Peyer's patch (tissue), 4 donors: ENCODE data around the gene KISS1R. TPM values are rescaled to one million over a fixed set of nuclear protein-coding genes. Genes with fewer than 3 reads are reported as not detected.
A peak's percentile ranks its signal among the peaks of the same experiment; 100 is the strongest.

ENCODE experiments used
- DNase-seq, 3 donors: peaks; one replicate each; pipeline ENCODE4 v3.0.0-alpha.2; 2017 to 2019
- H3K27ac ChIP-seq, 4 donors: fragments of 200-600 bp; sonication (generic); one replicate each; pipeline ENCODE4 v1.5.1; 2016 to 2019
- H3K27me3 ChIP-seq, 2 donors: fragments of 200-600 bp; sonication (generic); one replicate each; pipeline ENCODE4 v1.5.1; 2019
- H3K36me3 ChIP-seq, 3 donors: fragments of 200-600 bp; sonication (generic); one replicate each; pipeline ENCODE4 v1.5.1; 2016 to 2019
- H3K4me1 ChIP-seq, 4 donors: fragments of 200-600 bp; sonication (generic); one replicate each; pipeline ENCODE4 v1.5.1; 2016 to 2019
- H3K4me3 ChIP-seq, 4 donors: fragments of 200-600 bp; sonication (generic); 1 replicate in 3 of 4; 2 replicates in 1 of 4; pipeline ENCODE4 v1.5.1; 2016 to 2019; ENCODE audit warnings: mild to moderate bottlenecking in 1 of 4
- H3K9me3 ChIP-seq, 4 donors: fragments of 200-600 bp; sonication (generic); one replicate each; pipeline ENCODE4 v1.5.1; 2016 to 2019; ENCODE audit warnings: mild to moderate bottlenecking in 1 of 4
- CTCF ChIP-seq, 6 experiments: fragments of 450-650 bp in 4 of 6; fragments of 200-600 bp in 2 of 6; sonication (generic) in 1 of 6; IDR thresholded peaks; one replicate each; pipeline ENCODE4 v1.5.1; 2017 to 2019; ENCODE audit warnings: antibody characterized with exemption in 6 of 6, mild to moderate bottlenecking in 3 of 6, moderate library complexity in 1 of 6
- POLR2A ChIP-seq, 2 donors: fragments of 450-650 bp; IDR thresholded peaks; one replicate each; pipeline ENCODE4 v1.5.1; 2017; ENCODE audit warnings: antibody characterized with exemption in 2 of 2, mild to moderate bottlenecking in 2 of 2, moderate library complexity in 2 of 2
- total RNA-seq, 4 donors: library from RNA; depleted of rRNA; stranded (reverse); fragments of >200 nt; gene quantifications; one replicate each; pipeline ENCODE4 v1.1.0, GENCODE V29; 2016

The KISS1R gene
- total RNA-seq, 4 donors from 2014 or later: not detected

GRCh38 chr19:887072-887471 lies 30.1 kb upstream of the KISS1R start:
- DNase-seq: no peak
- H3K36me3 ChIP-seq: peaks cover 0 to 78% (median 0%) of the 10 kb centered on the region in 3 donors
- no peaks in the 10 kb centered on the region for H3K27me3 ChIP-seq
- no peaks in the 10 kb centered on the region for H3K9me3 ChIP-seq
- no peak for TF ChIP-seq POLR2A (IDR thresholded peaks at IDR 0.05)
- no peak for TF ChIP-seq CTCF (IDR thresholded peaks at IDR 0.05)
- H3K4me3 ChIP-seq: no peak overlapping the region
- no peak overlapping the region for H3K27ac ChIP-seq
- H3K4me1 ChIP-seq: peaks cover 0 to 10% (median 3%) of the 10 kb centered on the region in 4 donors

- Histone ChIP-seq H3K36me3 (peaks cover 0 to 73% (median 0%) of the 10 kb centered on the region in 3 donors), H3K9me3 (no peaks in the 10 kb centered on the region), H3K27ac (no peak overlapping the region), H3K4me3 (no peak overlapping the region), H3K27me3 (no peaks in the 10 kb centered on the region), H3K4me1 (peaks cover 0 to 12% (median 5%) of the 10 kb centered on the region in 4 donors)
- DNase-seq: no peak
- TF ChIP-seq POLR2A (IDR thresholded peaks at IDR 0.05): no peak
- no peak for TF ChIP-seq CTCF (IDR thresholded peaks at IDR 0.05)
Measured at GRCh38 chr19:887599-887998, 29.5 kb upstream of the KISS1R start.

GRCh38 chr19:888581-889385 lies 28.4 kb upstream of the KISS1R start:
- TF ChIP-seq CTCF (IDR thresholded peaks at IDR 0.05) (no peak), POLR2A (IDR thresholded peaks at IDR 0.05) (no peak)
- Histone ChIP-seq H3K27ac (no peak overlapping the region), H3K4me3 (no peak overlapping the region), H3K4me1 (peaks cover 0 to 12% (median 5%) of the 10 kb centered on the region in 4 donors), H3K9me3 (no peaks in the 10 kb centered on the region), H3K36me3 (peaks cover 0 to 62% (median 0%) of the 10 kb centered on the region in 3 donors), H3K27me3 (no peaks in the 10 kb centered on the region)
- DNase-seq: no peak

GRCh38 chr19:889662-890295 lies 27.4 kb upstream of the KISS1R start:
- no peaks in the 10 kb centered on the region for H3K27me3 ChIP-seq
- no peak overlapping the region for H3K27ac ChIP-seq
- TF ChIP-seq CTCF (IDR thresholded peaks at IDR 0.05): no peak
- TF ChIP-seq POLR2A (IDR thresholded peaks at IDR 0.05): no peak
- H3K4me1 ChIP-seq: peaks cover 0 to 12% (median 5%) of the 10 kb centered on the region in 4 donors
- DNase-seq: no peak
- H3K36me3 ChIP-seq: peaks cover 0 to 54% (median 0%) of the 10 kb centered on the region in 3 donors
- no peaks in the 10 kb centered on the region for H3K9me3 ChIP-seq
- no peak overlapping the region for H3K4me3 ChIP-seq

GRCh38 chr19:890831-891230 lies 26.3 kb upstream of the KISS1R start:
- H3K27ac ChIP-seq: peak overlapping the region in 2 of 4 donors; percentile 26 to 35
- peaks cover 0 to 44% (median 0%) of the 10 kb centered on the region in 3 donors for H3K36me3 ChIP-seq
- DNase-seq: no peak
- no peaks in the 10 kb centered on the region for H3K9me3 ChIP-seq
- H3K4me3 ChIP-seq: no peak overlapping the region
- H3K27me3 ChIP-seq: no peaks in the 10 kb centered on the region
- TF ChIP-seq CTCF (IDR thresholded peaks at IDR 0.05): no peak
- TF ChIP-seq POLR2A (IDR thresholded peaks at IDR 0.05): no peak
- peaks cover 0 to 12% (median 5%) of the 10 kb centered on the region in 4 donors for H3K4me1 ChIP-seq
